H9 (cell line): ENCODE results near the gene SLC30A1. TPM values are rescaled to one million over a fixed set of nuclear protein-coding genes. Genes with fewer than 3 reads are reported as not detected.

Experiments
- DNase-seq: peaks from one replicate; pipeline ENCODE4 v3.0.0-alpha.2; 2017
- H2AFZ ChIP-seq: one replicate; pipeline ENCODE4 v1.6.1; 2013; ENCODE audit warnings: mild to moderate bottlenecking, low read length, control low read depth, moderate library complexity
- H2AK5ac ChIP-seq: 2 replicates; pipeline ENCODE4 v1.6.1; 2013; ENCODE audit warnings: low read length, control low read depth, mixed read lengths; ENCODE audit not compliant: insufficient read length
- H2BK120ac ChIP-seq: one replicate; pipeline ENCODE4 v1.6.1; 2013; ENCODE audit warnings: low read depth, mild to moderate bottlenecking, low read length, control low read depth, inconsistent platforms; ENCODE audit not compliant: poor library complexity, severe bottlenecking
- H2BK12ac ChIP-seq: 2 replicates; pipeline ENCODE4 v1.6.1; 2013; ENCODE audit warnings: low read length, control low read depth, mixed read lengths, low read depth; ENCODE audit not compliant: insufficient read length
- H2BK15ac ChIP-seq: 2 replicates; pipeline ENCODE4 v1.6.1; 2013; ENCODE audit warnings: low read depth, low read length, control low read depth
- H2BK20ac ChIP-seq: one replicate; pipeline ENCODE4 v1.6.1; 2013; ENCODE audit warnings: low read depth, mild to moderate bottlenecking, low read length, control low read depth, inconsistent platforms; ENCODE audit not compliant: poor library complexity, severe bottlenecking
- H2BK5ac ChIP-seq: 2 replicates; pipeline ENCODE4 v1.6.1; 2013; ENCODE audit warnings: low read length, control low read depth, mixed read lengths; ENCODE audit not compliant: insufficient read length
- H3K14ac ChIP-seq: 2 replicates; pipeline ENCODE4 v1.6.1; 2013; ENCODE audit warnings: low read length, control low read depth; ENCODE audit not compliant: insufficient read depth
- H3K18ac ChIP-seq: 2 replicates; pipeline ENCODE4 v1.6.1; 2013; ENCODE audit warnings: low read depth, mild to moderate bottlenecking, mixed read lengths, low read length, control low read depth; ENCODE audit not compliant: insufficient read length
- H3K23ac ChIP-seq: 2 replicates; pipeline ENCODE4 v1.6.1; 2013; ENCODE audit warnings: low read length, control low read depth, mixed read lengths, low read depth; ENCODE audit not compliant: insufficient read length
- H3K23me2 ChIP-seq: 2 replicates; pipeline ENCODE4 v1.6.1; 2013; ENCODE audit warnings: low read depth, mild to moderate bottlenecking, mixed read lengths, low read length, control low read depth; ENCODE audit not compliant: insufficient read length, poor library complexity, severe bottlenecking
- H3K27ac ChIP-seq: 2 replicates; pipeline ENCODE4 v1.5.1; 2013; ENCODE audit warnings: low read length, control low read depth, mixed read lengths, low read depth; ENCODE audit not compliant: insufficient read length
- H3K27me3 ChIP-seq: 2 replicates; pipeline ENCODE4 v1.6.1; 2013; ENCODE audit warnings: low read length, control low read depth, inconsistent platforms; ENCODE audit not compliant: insufficient read depth
- H3K4ac ChIP-seq: 2 replicates; pipeline ENCODE4 v1.6.1; 2013; ENCODE audit warnings: low read depth, mild to moderate bottlenecking, control low read depth, inconsistent platforms, low read length, moderate library complexity
- H3K4me1 ChIP-seq: 2 replicates; pipeline ENCODE4 v1.6.1; 2013; ENCODE audit warnings: low read length, control low read depth, inconsistent platforms; ENCODE audit not compliant: insufficient read depth
- H3K4me2 ChIP-seq: 2 replicates; pipeline ENCODE4 v1.6.1; 2013; ENCODE audit warnings: low read length, control low read depth, mixed read lengths; ENCODE audit not compliant: insufficient read length, insufficient read depth
- H3K56ac ChIP-seq: 2 replicates; pipeline ENCODE4 v1.6.1; 2013; ENCODE audit warnings: low read depth, mild to moderate bottlenecking, mixed read lengths, low read length, control low read depth; ENCODE audit not compliant: insufficient read length
- H3K79me1 ChIP-seq: 2 replicates; pipeline ENCODE4 v1.6.1; 2013; ENCODE audit warnings: low read depth, mild to moderate bottlenecking, moderate library complexity, low read length, control low read depth, inconsistent platforms; ENCODE audit not compliant: insufficient read depth, poor library complexity, severe bottlenecking
- H3K79me2 ChIP-seq: 2 replicates; pipeline ENCODE4 v1.6.1; 2013; ENCODE audit warnings: low read length, control low read depth, inconsistent platforms; ENCODE audit not compliant: insufficient read depth
- H3K9ac ChIP-seq: 2 replicates; pipeline ENCODE4 v1.6.1; 2013; ENCODE audit warnings: low read length, control low read depth, mixed read lengths; ENCODE audit not compliant: insufficient read length; ENCODE audit errors: extremely low read depth
- H3K9me3 ChIP-seq: one replicate; pipeline ENCODE4 v1.6.1; 2013; ENCODE audit warnings: low read depth, low read length, inconsistent platforms; ENCODE audit not compliant: control insufficient read depth
- H3T11ph ChIP-seq: one replicate; pipeline ENCODE4 v1.6.1; 2013; ENCODE audit warnings: mild to moderate bottlenecking, low read length, control low read depth, inconsistent platforms
- H4K20me1 ChIP-seq: one replicate; pipeline ENCODE4 v1.6.1; 2013; ENCODE audit not compliant: control insufficient read depth, insufficient read length, insufficient read depth
- H4K5ac ChIP-seq: 2 replicates; pipeline ENCODE4 v1.6.1; 2013; ENCODE audit warnings: low read depth, mild to moderate bottlenecking, mixed read lengths, low read length, control low read depth; ENCODE audit not compliant: insufficient read length
- H4K8ac ChIP-seq: replicated peaks from 2 replicates; pipeline ENCODE4 v1.6.1; 2013; ENCODE audit warnings: low read length, control low read depth, mixed read lengths, low read depth; ENCODE audit not compliant: insufficient read length
- H4K91ac ChIP-seq: 2 replicates; pipeline ENCODE4 v1.6.1; 2013; ENCODE audit warnings: low read depth, mild to moderate bottlenecking, moderate library complexity, mixed read lengths, low read length, control low read depth; ENCODE audit not compliant: insufficient read length
- H3K27ac Mint-ChIP-seq, 3 experiments: 2 replicates in 2 of 3; 3 replicates in 1 of 3; pipeline ENCODE4 v1.8.0; 2020 to 2021; ENCODE audit warnings: mixed read lengths in 3 of 3, mild to moderate bottlenecking in 1 of 3, moderate library complexity in 1 of 3
- H3K27me3 Mint-ChIP-seq: 2 replicates; pipeline ENCODE4 v1.8.0; 2021; ENCODE audit warnings: low read depth, mild to moderate bottlenecking, moderate library complexity, mixed read lengths
- H3K36me3 Mint-ChIP-seq, 3 experiments: 2 replicates in 2 of 3; 3 replicates in 1 of 3; pipeline ENCODE4 v1.8.0; 2020 to 2021; ENCODE audit warnings: low read depth in 3 of 3, mixed read lengths in 3 of 3; ENCODE audit not compliant: insufficient read depth in 1 of 3
- H3K4me1 Mint-ChIP-seq, 2 experiments: 2 replicates each; pipeline ENCODE4 v1.8.0; 2020; ENCODE audit warnings: mixed read lengths in 2 of 2
- H3K4me3 Mint-ChIP-seq, 2 experiments: 2 replicates in 1 of 2; 3 replicates in 1 of 2; pipeline ENCODE4 v1.8.0; 2020 to 2021; ENCODE audit warnings: mild to moderate bottlenecking in 2 of 2, mixed read lengths in 2 of 2, moderate library complexity in 1 of 2
- H3K9me3 Mint-ChIP-seq, 2 experiments: 2 replicates in 1 of 2; 3 replicates in 1 of 2; pipeline ENCODE4 v1.8.0; 2020; ENCODE audit warnings: mild to moderate bottlenecking in 2 of 2, mixed read lengths in 2 of 2, moderate library complexity in 1 of 2
- WGBS: extraction: QIAGEN DNeasy Blood & Tissue Kit; methylation state at CpG from one replicate; pipeline ENCODE4 v1.1.7; 2013; ENCODE audit warnings: missing lambda C conversion rate, low lambda C conversion rate, mixed read lengths; ENCODE audit not compliant: insufficient read length; ENCODE audit errors: extremely low coverage; 5-methylcytosine and 5-hydroxymethylcytosine counted together
- total RNA-seq: library from RNA; stranded (reverse); gene quantifications from 2 replicates; pipeline ENCODE4 v1.2.1, GENCODE V29; 2021
- TF ChIP-seq, protein P1 (sequence below): fragments of 200-600 bp; sonication (generic); conservative IDR thresholded peaks from 3 replicates; pipeline ENCODE4 v1.8.0; 2021; ENCODE audit warnings: antibody characterized with exemption, mild to moderate bottlenecking

The SLC30A1 gene
- total RNA-seq, 1 experiment from 2014 or later = 17.1 TPM

DNA sequence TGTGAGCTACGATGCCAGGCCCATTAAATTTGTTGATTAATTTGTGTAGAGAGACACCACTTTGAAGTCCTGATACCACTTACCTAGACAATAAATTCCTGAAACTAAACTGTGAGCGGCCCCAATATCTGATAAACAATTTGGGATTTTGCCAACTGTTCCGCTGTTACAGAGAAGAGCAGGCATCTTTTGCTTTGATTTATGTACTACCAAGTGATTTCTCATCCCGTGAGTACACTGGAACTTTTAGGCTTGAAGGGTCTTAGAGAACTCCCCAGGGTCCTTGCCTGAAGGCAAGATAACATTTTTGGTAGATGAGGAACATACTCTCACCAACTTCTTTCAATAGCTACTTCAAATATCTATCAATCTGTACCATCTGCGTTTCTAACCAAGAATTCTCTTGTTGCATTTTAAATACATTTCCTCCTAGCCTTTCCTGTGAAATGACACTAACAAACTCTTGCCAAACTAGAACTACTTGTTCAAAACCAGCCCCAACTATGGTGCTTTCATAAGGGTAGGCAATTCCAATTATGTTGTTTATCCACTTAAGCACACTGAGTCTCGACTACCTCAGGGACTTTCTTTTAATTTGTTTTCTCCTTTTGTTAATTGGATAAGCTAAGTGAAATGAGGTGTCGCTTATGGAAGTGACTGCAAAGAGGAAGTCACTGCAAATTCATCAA is 23.2 kb upstream of the SLC30A1 start:
- Histone ChIP-seq H3K4ac (no peak overlapping the region), H3K9me3 (no peaks in the 10 kb centered on the region), H3K79me1 (no peaks in the 10 kb centered on the region), H2AK5ac (no peak overlapping the region), H3K9ac (no peak overlapping the region), H4K91ac (no peak overlapping the region), H3K4me2 (no peak overlapping the region), H3K18ac (no peak overlapping the region), H2BK20ac (no peak overlapping the region), H2BK120ac (no peak overlapping the region), H3K23ac (no peak overlapping the region), H3K23me2 (no peaks in the 10 kb centered on the region), H3T11ph (no peak overlapping the region), H3K56ac (no peak overlapping the region), H2BK12ac (no peak overlapping the region), H2BK5ac (no peak overlapping the region), H3K27me3 (no peaks in the 10 kb centered on the region), H2AFZ (no peak overlapping the region), H4K20me1 (no peaks in the 10 kb centered on the region), H2BK15ac (no peak overlapping the region), H3K4me1 (no peaks in the 10 kb centered on the region), H4K5ac (no peak overlapping the region), H3K14ac (no peak overlapping the region), H4K8ac (no peak overlapping the region), H3K79me2 (no peaks in the 10 kb centered on the region), H3K27ac (no peak overlapping the region)
- Mint-ChIP-seq H3K4me1 (peaks cover 0 to 4% of the 10 kb centered on the region in 2 experiments; a peak in 1 of 4 replicates), H3K36me3 (no peaks in the 10 kb centered on the region), H3K9me3 (no peaks in the 10 kb centered on the region), H3K27ac (no peak overlapping the region), H3K4me3 (no peak overlapping the region), H3K27me3 (peaks cover 2% of the 10 kb centered on the region; the same call in 1 of the 2 replicates)
- TF ChIP-seq, protein P1, sequence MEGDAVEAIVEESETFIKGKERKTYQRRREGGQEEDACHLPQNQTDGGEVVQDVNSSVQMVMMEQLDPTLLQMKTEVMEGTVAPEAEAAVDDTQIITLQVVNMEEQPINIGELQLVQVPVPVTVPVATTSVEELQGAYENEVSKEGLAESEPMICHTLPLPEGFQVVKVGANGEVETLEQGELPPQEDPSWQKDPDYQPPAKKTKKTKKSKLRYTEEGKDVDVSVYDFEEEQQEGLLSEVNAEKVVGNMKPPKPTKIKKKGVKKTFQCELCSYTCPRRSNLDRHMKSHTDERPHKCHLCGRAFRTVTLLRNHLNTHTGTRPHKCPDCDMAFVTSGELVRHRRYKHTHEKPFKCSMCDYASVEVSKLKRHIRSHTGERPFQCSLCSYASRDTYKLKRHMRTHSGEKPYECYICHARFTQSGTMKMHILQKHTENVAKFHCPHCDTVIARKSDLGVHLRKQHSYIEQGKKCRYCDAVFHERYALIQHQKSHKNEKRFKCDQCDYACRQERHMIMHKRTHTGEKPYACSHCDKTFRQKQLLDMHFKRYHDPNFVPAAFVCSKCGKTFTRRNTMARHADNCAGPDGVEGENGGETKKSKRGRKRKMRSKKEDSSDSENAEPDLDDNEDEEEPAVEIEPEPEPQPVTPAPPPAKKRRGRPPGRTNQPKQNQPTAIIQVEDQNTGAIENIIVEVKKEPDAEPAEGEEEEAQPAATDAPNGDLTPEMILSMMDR = no peak
- DNase-seq = no peak
- WGBS = no CpG with 5 or more reads among the region's 7 CpGs
